ENCODE measurements around the gene HAT1.
A peak's percentile ranks its signal among the peaks of the same experiment; 100 is the strongest.
"Not testable (repeated sequence)": the region's sequence is repeated elsewhere in the genome, so short reads cannot be mapped to it uniquely, and the experiment has no call there.

The HAT1 gene

GRCh38 chr2:171922230-171923022 is at the start of gene HAT1:
HAT1 (plus strand) TSS chr2:171922461; CDS start chr2:171922501, 40 bp downstream.
- DNase-seq (ENCODE audit: low read depth in 2 of 2), result peak; percentile 95 to 98

GRCh38 chr2:171874517-171874916 is 47.7 kb upstream of the HAT1 start:
- no peak for DNase-seq (ENCODE audit: low read depth in 2 of 2)

GRCh38 chr2:171874963-171875362 is 47.3 kb upstream of the HAT1 start:
- DNase-seq (ENCODE audit: low read depth in 2 of 2), result no peak

- no peak for DNase-seq (ENCODE audit: low read depth in 2 of 2)
Observed at GRCh38 chr2:171878481-171878993, 43.7 kb upstream of the HAT1 start.

GRCh38 chr2:171879865-171880264 is 42.4 kb upstream of the HAT1 start:
- DNase-seq (ENCODE audit: low read depth in 2 of 2), result no peak

GRCh38 chr2:171880774-171881173 is 41.5 kb upstream of the HAT1 start:
- DNase-seq (ENCODE audit: low read depth in 2 of 2), result no peak

- DNase-seq (ENCODE audit: low read depth in 2 of 2), result no peak
Observed at GRCh38 chr2:171882089-171882769, 40.0 kb upstream of the HAT1 start.

GRCh38 chr2:171883275-171883893 is 38.9 kb upstream of the HAT1 start:
- DNase-seq (ENCODE audit: low read depth in 2 of 2), result no peak

GRCh38 chr2:171889333-171889732 is 32.9 kb upstream of the HAT1 start:
- no peak for DNase-seq (ENCODE audit: low read depth in 2 of 2)

GRCh38 chr2:171889808-171890207 is 32.5 kb upstream of the HAT1 start:
- no peak for DNase-seq (ENCODE audit: low read depth in 2 of 2)

GRCh38 chr2:171893196-171893823 is 29.0 kb upstream of the HAT1 start:
- no peak for DNase-seq (ENCODE audit: low read depth in 2 of 2)

- DNase-seq (ENCODE audit: low read depth in 2 of 2), result peak; percentile 39 to 57
Observed at GRCh38 chr2:171893824-171894611, 28.2 kb upstream of the HAT1 start, which contains the start of gene SLC25A12. SLC25A12 (minus strand) TSS chr2:171894244; CDS start chr2:171894214, 30 bp downstream.

- no peak for DNase-seq (ENCODE audit: low read depth in 2 of 2)
Observed at GRCh38 chr2:171894612-171894947, 27.7 kb upstream of the HAT1 start.

GRCh38 chr2:171895786-171896185 is 26.5 kb upstream of the HAT1 start:
- no peak for DNase-seq (ENCODE audit: low read depth in 2 of 2)

GRCh38 chr2:171899623-171900282 is 22.5 kb upstream of the HAT1 start:
- not testable (repeated sequence) for DNase-seq (ENCODE audit: low read depth in 2 of 2)

- DNase-seq (ENCODE audit: low read depth in 2 of 2), result no peak
Observed at GRCh38 chr2:171902840-171903420, 19.3 kb upstream of the HAT1 start.

GRCh38 chr2:171908235-171908634 is 14.0 kb upstream of the HAT1 start:
- DNase-seq (ENCODE audit: low read depth in 2 of 2), result no peak

GRCh38 chr2:171909266-171909665 is 13.0 kb upstream of the HAT1 start:
- DNase-seq (ENCODE audit: low read depth in 2 of 2), result no peak

GRCh38 chr2:171910494-171910893 is 11.8 kb upstream of the HAT1 start:
- DNase-seq (ENCODE audit: low read depth in 2 of 2), result no peak

GRCh38 chr2:171913517-171913916 is 8.7 kb upstream of the HAT1 start:
- DNase-seq (ENCODE audit: low read depth in 2 of 2), result no peak

Data from activated CD8-positive, alpha-beta memory T cell treated with anti-CD3 and anti-CD28 coated beads for 4 hours (primary cell).